GM23338 (cell line): ENCODE results near the gene ARID1B. TPM values are rescaled to one million over a fixed set of nuclear protein-coding genes. Genes with fewer than 3 reads are reported as not detected.

Experiments
- ATAC-seq: fragments of 200-7000 bp; cut with Tn5 transposase; 3 replicates; pipeline ENCODE4 v1.9.1; 2020
- DNase-seq: peaks from one replicate; pipeline ENCODE4 v3.0.0-alpha.2; 2015; ENCODE audit warnings: low spot score
- H2AFZ ChIP-seq: fragments of 200-600 bp; sonication (generic); 2 replicates; pipeline ENCODE4 v1.8.0; 2016; ENCODE audit warnings: antibody characterized with exemption, mild to moderate bottlenecking, moderate library complexity
- H3F3A ChIP-seq: fragments of 200-600 bp; sonication (generic); replicated peaks from 2 replicates; pipeline ENCODE4 v1.8.0; 2017; ENCODE audit warnings: antibody characterized with exemption, mixed run types, low read depth
- H3K27ac ChIP-seq: fragments of 200-600 bp; sonication (generic); 2 replicates; pipeline ENCODE4 v1.6.1; 2016; ENCODE audit warnings: low read depth
- H3K27me3 ChIP-seq: fragments of 200-600 bp; sonication (generic); 2 replicates; pipeline ENCODE4 v1.8.0; 2016; ENCODE audit warnings: mild to moderate bottlenecking, mixed run types, moderate library complexity; ENCODE audit not compliant: insufficient read depth
- H3K36me3 ChIP-seq: fragments of 200-600 bp; sonication (generic); 2 replicates; pipeline ENCODE4 v1.8.0; 2016; ENCODE audit warnings: mild to moderate bottlenecking; ENCODE audit not compliant: insufficient read depth
- H3K4me1 ChIP-seq: fragments of 200-600 bp; sonication (generic); 2 replicates; pipeline ENCODE4 v1.8.0; 2016; ENCODE audit warnings: mild to moderate bottlenecking, moderate library complexity; ENCODE audit not compliant: insufficient read depth
- H3K4me2 ChIP-seq: fragments of 200-600 bp; sonication (generic); 2 replicates; pipeline ENCODE4 v1.7.1; 2017; ENCODE audit warnings: mixed run types
- H3K4me3 ChIP-seq: fragments of 200-600 bp; sonication (generic); 2 replicates; pipeline ENCODE4 v1.6.1; 2016; ENCODE audit warnings: mixed run types
- H3K79me2 ChIP-seq: fragments of 200-600 bp; sonication (generic); replicated peaks from 2 replicates; pipeline ENCODE4 v1.8.0; 2017; ENCODE audit warnings: mild to moderate bottlenecking; ENCODE audit not compliant: insufficient read depth
- H3K9me2 ChIP-seq: fragments of 200-600 bp; sonication (generic); 2 replicates; pipeline ENCODE4 v1.8.0; 2017; ENCODE audit not compliant: insufficient read depth
- H4K20me1 ChIP-seq: fragments of 200-600 bp; sonication (generic); replicated peaks from 2 replicates; pipeline ENCODE4 v1.8.0; 2017; ENCODE audit warnings: mild to moderate bottlenecking; ENCODE audit not compliant: insufficient read depth
- H3K27ac Mint-ChIP-seq: 2 replicates; pipeline ENCODE4 v1.8.0; 2020; ENCODE audit warnings: inconsistent platforms, mild to moderate bottlenecking, moderate library complexity, mixed read lengths
- H3K27me3 Mint-ChIP-seq: 3 replicates; pipeline ENCODE4 v1.8.0; 2022; ENCODE audit warnings: low read depth, mild to moderate bottlenecking, moderate library complexity, mixed read lengths, inconsistent platforms; ENCODE audit not compliant: insufficient read depth, poor library complexity
- H3K36me3 Mint-ChIP-seq: 3 replicates; pipeline ENCODE4 v1.8.0; 2021; ENCODE audit warnings: low read depth, mild to moderate bottlenecking, inconsistent platforms, moderate library complexity, mixed read lengths
- H3K4me1 Mint-ChIP-seq: 3 replicates; pipeline ENCODE4 v1.8.0; 2020; ENCODE audit warnings: mild to moderate bottlenecking, inconsistent platforms, mixed read lengths
- H3K4me3 Mint-ChIP-seq: 3 replicates; pipeline ENCODE4 v1.8.0; 2021; ENCODE audit warnings: moderate library complexity, mild to moderate bottlenecking, inconsistent platforms, mixed read lengths
- H3K9me3 Mint-ChIP-seq: 3 replicates; pipeline ENCODE4 v1.8.0; 2020; ENCODE audit warnings: moderate library complexity, mild to moderate bottlenecking, inconsistent platforms, mixed read lengths
- CREB1 ChIP-seq: fragments of 250-450 bp; sonication (Bioruptor Pico); IDR thresholded peaks from 2 replicates; pipeline ENCODE4 v1.5.0; 2020; ENCODE audit warnings: low read depth, mild to moderate bottlenecking, moderate library complexity
- CTCF ChIP-seq, 2 experiments: fragments of 200-600 bp in 1 of 2; sonication (generic) in 1 of 2; conservative IDR thresholded peaks; 2 replicates each; pipeline versions ENCODE4 v1.5.1 to v1.6.1; 2016 to 2017; ENCODE audit warnings: antibody characterized with exemption in 2 of 2, low read depth in 2 of 2, mild to moderate bottlenecking in 2 of 2, moderate library complexity in 1 of 2
- EZH2 ChIP-seq: fragments of 200-600 bp; sonication (generic); IDR thresholded peaks from one replicate; pipeline ENCODE4 v1.8.0; 2017; ENCODE audit warnings: antibody characterized with exemption, mild to moderate bottlenecking, low read depth; ENCODE audit not compliant: unreplicated experiment
- EZH2phosphoT487 ChIP-seq: fragments of 200-600 bp; sonication (generic); IDR thresholded peaks from one replicate; pipeline ENCODE4 v1.8.1; 2018; ENCODE audit warnings: antibody characterized with exemption; ENCODE audit not compliant: unreplicated experiment
- JUNB ChIP-seq: IDR thresholded peaks from one replicate; pipeline ENCODE4 v1.6.1; 2016; ENCODE audit warnings: antibody characterized with exemption; ENCODE audit not compliant: unreplicated experiment
- NANOG ChIP-seq: IDR thresholded peaks from 2 replicates; pipeline ENCODE4 v1.6.1; 2016; ENCODE audit warnings: antibody characterized with exemption, borderline replicate concordance
- POLR2AphosphoS5 ChIP-seq: IDR thresholded peaks from 2 replicates; pipeline ENCODE4 v1.6.1; 2016; ENCODE audit warnings: antibody characterized with exemption, low read depth
- STAT1 ChIP-seq: IDR thresholded peaks from one replicate; pipeline ENCODE4 v1.6.1; 2016; ENCODE audit warnings: antibody characterized with exemption; ENCODE audit not compliant: unreplicated experiment
- ZNF114 ChIP-seq: fragments of 250-450 bp; sonication (Bioruptor Pico); IDR thresholded peaks from 2 replicates; pipeline ENCODE4 v1.5.0; 2020; ENCODE audit warnings: mild to moderate bottlenecking, moderate library complexity
- ZNF331 ChIP-seq: fragments of 250-450 bp; sonication (Bioruptor Pico); IDR thresholded peaks from 2 replicates; pipeline ENCODE4 v1.5.0; 2020; ENCODE audit warnings: low read depth, mild to moderate bottlenecking, moderate library complexity
- polyA plus RNA-seq: library from polyadenylated mRNA; unstranded; fragments of >200 nt; fragmentation: Nextera tagmentation; extraction: Ambion mirVana; gene quantifications from 2 replicates; pipeline ENCODE4 v1.2.1, GENCODE V29; 2016
- total RNA-seq: library from RNA; depleted of rRNA; stranded (reverse); fragments of >200 nt; shearing (Covaris generic); gene quantifications from 2 replicates; pipeline ENCODE4 v1.2.3, GENCODE V29; 2014
- TF ChIP-seq, protein P1 (sequence below): fragments of 250-450 bp; sonication (Bioruptor Pico); IDR thresholded peaks from 2 replicates; pipeline ENCODE4 v1.5.0; 2020; ENCODE audit warnings: mild to moderate bottlenecking, moderate library complexity
- TF ChIP-seq, protein P2 (sequence below): IDR thresholded peaks from 2 replicates; pipeline ENCODE4 v1.6.1; 2016; ENCODE audit warnings: antibody characterized with exemption

ARID1B gene
- total and polyA plus RNA-seq, 2 experiments from 2014 or later = 59.3 to 72.2 TPM

DNA sequence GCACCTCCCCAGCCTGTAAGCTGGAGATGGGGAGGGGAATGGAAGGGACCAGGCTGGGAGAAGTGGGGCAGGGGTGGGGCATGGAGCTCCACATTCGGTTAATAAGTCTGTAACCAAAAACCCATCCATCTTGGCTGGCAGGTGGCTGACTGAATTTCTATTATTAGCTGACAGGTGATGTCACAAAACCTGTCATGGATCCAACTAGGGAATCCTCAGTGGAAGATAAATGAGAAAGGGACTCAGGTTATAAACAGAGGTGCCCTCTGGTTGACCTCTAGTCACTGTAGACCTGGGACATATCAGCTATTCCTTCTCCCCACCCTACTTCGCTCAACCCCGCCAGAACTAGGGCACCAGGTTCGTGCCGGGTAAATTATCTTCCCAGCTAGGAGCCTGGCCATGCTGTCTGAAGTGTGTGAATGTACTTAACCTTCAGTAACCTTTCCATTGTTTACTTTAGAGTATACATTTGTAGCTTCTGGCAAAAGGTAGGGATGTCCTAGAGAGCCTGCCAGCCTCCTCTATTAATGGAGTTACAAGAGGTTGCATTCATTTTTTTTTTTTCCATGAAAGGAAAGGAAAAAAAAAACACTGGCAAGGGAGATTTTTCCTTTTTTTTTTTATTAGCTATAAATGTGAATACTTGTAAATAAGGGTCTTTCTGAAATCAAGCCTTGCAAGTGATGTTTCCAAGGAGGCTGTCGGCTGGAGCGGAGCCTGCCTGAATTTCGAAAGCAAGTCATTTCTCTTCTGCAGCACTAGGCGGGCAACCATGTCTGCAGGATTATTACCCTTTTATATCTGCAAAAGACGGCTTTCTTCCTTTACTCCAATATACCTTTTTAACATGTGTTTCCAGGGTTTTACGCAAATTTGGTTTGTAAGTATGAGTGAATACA lies 410.3 kb downstream of the ARID1B start:
- no peaks in the 10 kb centered on the region; the same call in 1 of the 2 replicates for H3K4me1 ChIP-seq
- Mint-ChIP-seq H3K4me3 (no peak overlapping the region), H3K27me3 (peaks cover 1% of the 10 kb centered on the region), H3K4me1 (peaks cover 25% of the 10 kb centered on the region), H3K36me3 (peaks cover 44% of the 10 kb centered on the region), H3K9me3 (no peaks in the 10 kb centered on the region; the same call in 2 of the 3 replicates), H3K27ac (peak overlapping the region; percentile 28; the same call in 1 of the 2 replicates)
- H3K79me2 ChIP-seq = no peaks in the 10 kb centered on the region
- H3K4me3 ChIP-seq = no peak overlapping the region
- DNase-seq (no peak), ATAC-seq (peak; percentile 40)
- H3K27ac ChIP-seq = no peak overlapping the region
- peaks cover 20% of the 10 kb centered on the region for H3K36me3 ChIP-seq
- H4K20me1 ChIP-seq = no peaks in the 10 kb centered on the region
- no peak for TF ChIP-seq NANOG
- no peak for TF ChIP-seq ZNF331 (CRISPR knock-in tag)
- no peak for TF ChIP-seq ZNF114
- TF ChIP-seq CREB1 (CRISPR knock-in tag) = no peak
- no peak for TF ChIP-seq STAT1
- TF ChIP-seq POLR2AphosphoS5 = no peak
- H3K4me2 ChIP-seq = no peak overlapping the region
- H3K9me2 ChIP-seq = no peaks in the 10 kb centered on the region
- H3F3A ChIP-seq = peaks cover 3% of the 10 kb centered on the region; the same call in 1 of the 2 replicates
- H2AFZ ChIP-seq = no peak overlapping the region
- no peaks in the 10 kb centered on the region for H3K27me3 ChIP-seq

DNA sequence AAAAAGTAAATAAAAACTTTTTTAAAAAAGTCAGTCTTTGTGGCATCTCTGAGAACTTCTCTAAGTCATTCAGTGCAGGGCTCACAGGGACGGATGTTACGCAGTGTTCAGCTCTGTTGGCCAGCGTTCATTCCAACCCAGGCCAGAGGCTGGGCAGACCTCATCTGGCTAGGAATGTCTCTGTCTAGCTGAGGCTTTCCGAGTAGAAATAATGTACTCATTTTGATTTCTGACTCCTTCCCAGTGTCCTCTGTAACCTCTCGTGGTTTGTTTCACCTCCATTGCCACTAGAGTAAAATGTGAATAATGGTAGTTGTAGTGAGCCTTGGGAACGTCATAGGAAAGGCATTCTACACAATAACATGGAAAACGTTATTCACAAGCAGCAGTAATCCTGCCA lies 411.0 kb downstream of the ARID1B start:
- no peaks in the 10 kb centered on the region for H3K9me2 ChIP-seq
- peaks cover 20% of the 10 kb centered on the region for H3K36me3 ChIP-seq
- no peak overlapping the region for H3K27ac ChIP-seq
- peaks cover 3% of the 10 kb centered on the region; the same call in 1 of the 2 replicates for H3F3A ChIP-seq
- no peaks in the 10 kb centered on the region for H4K20me1 ChIP-seq
- Mint-ChIP-seq H3K9me3 (no peaks in the 10 kb centered on the region; the same call in 2 of the 3 replicates), H3K4me3 (no peak overlapping the region), H3K4me1 (peaks cover 25% of the 10 kb centered on the region), H3K36me3 (peaks cover 49% of the 10 kb centered on the region), H3K27me3 (peaks cover 1% of the 10 kb centered on the region), H3K27ac (no peak overlapping the region)
- H3K4me1 ChIP-seq = no peaks in the 10 kb centered on the region; the same call in 1 of the 2 replicates
- ATAC-seq = no peak
- H3K79me2 ChIP-seq = no peaks in the 10 kb centered on the region
- H3K27me3 ChIP-seq = no peaks in the 10 kb centered on the region
- no peak overlapping the region for H3K4me3 ChIP-seq
- H3K4me2 ChIP-seq = no peak overlapping the region
- H2AFZ ChIP-seq = no peak overlapping the region
- DNase-seq = no peak
- TF ChIP-seq NANOG (no peak), CTCF (conservative IDR thresholded peaks at IDR 0.05; ENCODE audit: low read depth in 2 of 2) (no peak), JUNB (no peak), ZNF114 (no peak), EZH2phosphoT487 (no peak), STAT1 (no peak), POLR2AphosphoS5 (no peak), EZH2 (no peak), CREB1 (CRISPR knock-in tag) (no peak)
- TF ChIP-seq, protein P1, sequence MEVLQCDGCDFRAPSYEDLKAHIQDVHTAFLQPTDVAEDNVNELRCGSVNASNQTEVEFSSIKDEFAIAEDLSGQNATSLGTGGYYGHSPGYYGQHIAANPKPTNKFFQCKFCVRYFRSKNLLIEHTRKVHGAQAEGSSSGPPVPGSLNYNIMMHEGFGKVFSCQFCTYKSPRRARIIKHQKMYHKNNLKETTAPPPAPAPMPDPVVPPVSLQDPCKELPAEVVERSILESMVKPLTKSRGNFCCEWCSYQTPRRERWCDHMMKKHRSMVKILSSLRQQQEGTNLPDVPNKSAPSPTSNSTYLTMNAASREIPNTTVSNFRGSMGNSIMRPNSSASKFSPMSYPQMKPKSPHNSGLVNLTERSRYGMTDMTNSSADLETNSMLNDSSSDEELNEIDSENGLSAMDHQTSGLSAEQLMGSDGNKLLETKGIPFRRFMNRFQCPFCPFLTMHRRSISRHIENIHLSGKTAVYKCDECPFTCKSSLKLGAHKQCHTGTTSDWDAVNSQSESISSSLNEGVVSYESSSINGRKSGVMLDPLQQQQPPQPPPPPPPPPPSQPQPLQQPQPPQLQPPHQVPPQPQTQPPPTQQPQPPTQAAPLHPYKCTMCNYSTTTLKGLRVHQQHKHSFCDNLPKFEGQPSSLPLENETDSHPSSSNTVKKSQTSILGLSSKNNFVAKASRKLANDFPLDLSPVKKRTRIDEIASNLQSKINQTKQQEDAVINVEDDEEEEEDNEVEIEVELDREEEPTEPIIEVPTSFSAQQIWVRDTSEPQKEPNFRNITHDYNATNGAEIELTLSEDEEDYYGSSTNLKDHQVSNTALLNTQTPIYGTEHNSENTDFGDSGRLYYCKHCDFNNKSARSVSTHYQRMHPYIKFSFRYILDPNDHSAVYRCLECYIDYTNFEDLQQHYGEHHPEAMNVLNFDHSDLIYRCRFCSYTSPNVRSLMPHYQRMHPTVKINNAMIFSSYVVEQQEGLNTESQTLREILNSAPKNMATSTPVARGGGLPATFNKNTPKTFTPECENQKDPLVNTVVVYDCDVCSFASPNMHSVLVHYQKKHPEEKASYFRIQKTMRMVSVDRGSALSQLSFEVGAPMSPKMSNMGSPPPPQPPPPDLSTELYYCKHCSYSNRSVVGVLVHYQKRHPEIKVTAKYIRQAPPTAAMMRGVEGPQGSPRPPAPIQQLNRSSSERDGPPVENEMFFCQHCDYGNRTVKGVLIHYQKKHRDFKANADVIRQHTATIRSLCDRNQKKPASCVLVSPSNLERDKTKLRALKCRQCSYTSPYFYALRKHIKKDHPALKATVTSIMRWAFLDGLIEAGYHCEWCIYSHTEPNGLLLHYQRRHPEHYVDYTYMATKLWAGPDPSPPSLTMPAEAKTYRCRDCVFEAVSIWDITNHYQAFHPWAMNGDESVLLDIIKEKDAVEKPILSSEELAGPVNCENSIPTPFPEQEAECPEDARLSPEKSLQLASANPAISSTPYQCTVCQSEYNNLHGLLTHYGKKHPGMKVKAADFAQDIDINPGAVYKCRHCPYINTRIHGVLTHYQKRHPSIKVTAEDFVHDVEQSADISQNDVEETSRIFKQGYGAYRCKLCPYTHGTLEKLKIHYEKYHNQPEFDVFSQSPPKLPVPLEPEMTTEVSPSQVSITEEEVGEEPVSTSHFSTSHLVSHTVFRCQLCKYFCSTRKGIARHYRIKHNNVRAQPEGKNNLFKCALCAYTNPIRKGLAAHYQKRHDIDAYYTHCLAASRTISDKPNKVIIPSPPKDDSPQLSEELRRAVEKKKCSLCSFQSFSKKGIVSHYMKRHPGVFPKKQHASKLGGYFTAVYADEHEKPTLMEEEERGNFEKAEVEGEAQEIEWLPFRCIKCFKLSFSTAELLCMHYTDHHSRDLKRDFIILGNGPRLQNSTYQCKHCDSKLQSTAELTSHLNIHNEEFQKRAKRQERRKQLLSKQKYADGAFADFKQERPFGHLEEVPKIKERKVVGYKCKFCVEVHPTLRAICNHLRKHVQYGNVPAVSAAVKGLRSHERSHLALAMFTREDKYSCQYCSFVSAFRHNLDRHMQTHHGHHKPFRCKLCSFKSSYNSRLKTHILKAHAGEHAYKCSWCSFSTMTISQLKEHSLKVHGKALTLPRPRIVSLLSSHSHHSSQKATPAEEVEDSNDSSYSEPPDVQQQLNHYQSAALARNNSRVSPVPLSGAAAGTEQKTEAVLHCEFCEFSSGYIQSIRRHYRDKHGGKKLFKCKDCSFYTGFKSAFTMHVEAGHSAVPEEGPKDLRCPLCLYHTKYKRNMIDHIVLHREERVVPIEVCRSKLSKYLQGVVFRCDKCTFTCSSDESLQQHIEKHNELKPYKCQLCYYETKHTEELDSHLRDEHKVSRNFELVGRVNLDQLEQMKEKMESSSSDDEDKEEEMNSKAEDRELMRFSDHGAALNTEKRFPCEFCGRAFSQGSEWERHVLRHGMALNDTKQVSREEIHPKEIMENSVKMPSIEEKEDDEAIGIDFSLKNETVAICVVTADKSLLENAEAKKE (CRISPR knock-in tag) = no peak
- TF ChIP-seq, protein P2, sequence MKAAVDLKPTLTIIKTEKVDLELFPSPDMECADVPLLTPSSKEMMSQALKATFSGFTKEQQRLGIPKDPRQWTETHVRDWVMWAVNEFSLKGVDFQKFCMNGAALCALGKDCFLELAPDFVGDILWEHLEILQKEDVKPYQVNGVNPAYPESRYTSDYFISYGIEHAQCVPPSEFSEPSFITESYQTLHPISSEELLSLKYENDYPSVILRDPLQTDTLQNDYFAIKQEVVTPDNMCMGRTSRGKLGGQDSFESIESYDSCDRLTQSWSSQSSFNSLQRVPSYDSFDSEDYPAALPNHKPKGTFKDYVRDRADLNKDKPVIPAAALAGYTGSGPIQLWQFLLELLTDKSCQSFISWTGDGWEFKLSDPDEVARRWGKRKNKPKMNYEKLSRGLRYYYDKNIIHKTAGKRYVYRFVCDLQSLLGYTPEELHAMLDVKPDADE = no peak
